Rectal smooth muscle tissue (tissue), 1 donor: ENCODE data around the gene DOCK8.
A peak's percentile ranks its signal among the peaks of the same experiment; 100 is the strongest.
"Not testable (repeated sequence)": the region's sequence is repeated elsewhere in the genome, so short reads cannot be mapped to it uniquely, and the experiment has no call there.

ENCODE experiments used
- H3K27ac ChIP-seq: one replicate; pipeline ENCODE4 v1.7.0; 2013; ENCODE audit warnings: low read depth, low read length, inconsistent platforms
- H3K27me3 ChIP-seq: one replicate; pipeline ENCODE4 v1.7.0; 2013; ENCODE audit warnings: low read length; ENCODE audit not compliant: control insufficient read depth, insufficient read depth
- H3K36me3 ChIP-seq: one replicate; pipeline ENCODE4 v1.7.0; 2013; ENCODE audit warnings: low read length; ENCODE audit not compliant: control insufficient read depth, insufficient read depth
- H3K4me1 ChIP-seq: one replicate; pipeline ENCODE4 v1.7.0; 2013; ENCODE audit warnings: low read length; ENCODE audit not compliant: control insufficient read depth, insufficient read depth
- H3K4me3 ChIP-seq: one replicate; pipeline ENCODE4 v1.7.0; 2013; ENCODE audit warnings: low read length
- H3K9ac ChIP-seq: one replicate; pipeline ENCODE4 v1.7.0; 2013; ENCODE audit warnings: low read length

Gene DOCK8

GRCh38 chr9:214648-215493 lies at the start of gene DOCK8:
TSS of gene DOCK8 (plus strand) at chr9:214865. CDS start at chr9:214977, 112 bp downstream.
- peak within 1 kb of the TSS; percentile 60 for H3K4me3 ChIP-seq
- H3K9ac ChIP-seq: no peak within 1 kb of the TSS
- H3K27me3 ChIP-seq: no peaks in the 10 kb centered on the region
- H3K36me3 ChIP-seq: no peaks in the 10 kb centered on the region
- H3K27ac ChIP-seq: peak within 1 kb of the TSS; percentile 18
- no peaks in the 10 kb centered on the region for H3K4me1 ChIP-seq

DNA sequence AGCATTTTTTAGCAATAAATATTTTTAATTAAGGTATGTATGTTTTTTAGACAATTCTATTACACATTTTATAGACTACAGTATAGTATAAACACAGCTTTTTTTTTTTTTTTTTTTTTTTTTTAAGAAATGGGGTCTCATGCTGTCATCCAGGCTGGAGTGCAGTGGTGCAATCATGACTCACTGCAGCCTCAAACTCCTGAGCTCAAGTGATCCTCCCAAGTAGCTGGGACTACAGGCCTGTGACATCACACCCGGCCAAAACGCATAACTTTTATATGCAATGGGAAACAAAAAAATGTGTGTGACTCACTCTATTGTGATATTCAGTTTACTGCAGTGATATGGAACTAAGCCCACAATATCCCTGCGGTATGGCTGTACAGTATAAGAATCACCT lies 44.9 kb upstream of the DOCK8 start:
- H3K4me3 ChIP-seq, H3K27me3 ChIP-seq, H3K9ac ChIP-seq, H3K4me1 ChIP-seq, H3K36me3 ChIP-seq, H3K27ac ChIP-seq: not testable (repeated sequence)

DNA sequence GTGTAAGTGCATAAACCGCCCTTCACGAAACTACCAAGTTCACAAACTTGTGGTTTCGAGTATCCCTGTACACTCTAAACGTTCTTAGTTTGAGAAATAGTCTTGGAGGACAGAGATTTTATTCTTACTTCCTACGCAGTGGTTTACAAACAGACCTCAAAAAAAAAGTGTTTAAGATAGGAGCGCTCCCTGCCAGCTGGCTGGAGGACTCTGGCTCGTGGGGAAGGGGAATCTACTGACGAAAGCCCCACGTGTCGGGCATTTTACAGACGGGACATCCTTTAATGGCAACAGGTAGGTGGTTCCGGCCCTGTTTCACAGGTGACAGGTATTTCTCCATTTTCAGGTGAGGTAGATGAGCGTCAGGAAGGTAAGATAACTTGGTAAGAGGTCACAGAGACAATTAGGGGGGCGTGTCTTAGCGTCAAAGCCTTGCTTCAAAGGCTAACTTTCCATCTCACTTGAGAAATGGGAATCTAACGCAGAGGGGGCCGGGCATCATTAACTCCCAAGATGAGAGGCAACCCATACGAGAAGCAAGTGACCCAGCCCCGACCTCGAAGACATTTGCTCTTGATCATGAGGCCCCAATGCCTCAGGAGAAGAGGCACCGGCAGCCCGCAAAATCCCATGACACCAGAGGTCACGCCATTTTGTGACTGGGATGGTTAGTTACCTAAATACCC lies 36.4 kb upstream of the DOCK8 start:
- peak overlapping the region; percentile 46 for H3K4me3 ChIP-seq
- H3K27ac ChIP-seq: peak overlapping the region; percentile 45
- not testable (repeated sequence) for H3K9ac ChIP-seq, H3K36me3 ChIP-seq, H3K27me3 ChIP-seq, H3K4me1 ChIP-seq

DNA sequence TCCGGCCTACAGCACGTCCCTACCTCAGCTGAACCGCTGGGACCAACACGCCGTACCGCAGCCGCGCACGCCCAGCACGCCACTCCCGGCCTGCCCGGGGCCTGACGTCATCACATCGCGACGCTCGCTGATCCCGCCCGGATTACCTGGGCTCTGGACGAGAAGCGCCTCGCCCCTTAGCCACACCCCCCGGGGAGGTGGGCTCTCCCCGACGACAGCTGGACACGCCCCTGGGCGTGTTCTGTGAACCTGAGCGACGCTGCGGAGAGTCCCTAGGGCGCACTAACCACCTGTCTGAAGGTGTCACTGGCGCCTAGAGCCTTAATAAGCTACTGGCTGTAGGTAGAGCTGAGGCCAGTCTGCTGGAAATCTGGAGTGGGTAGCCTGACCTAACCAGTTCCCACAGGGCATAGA lies 35.7 kb upstream of the DOCK8 start, which contains the start of gene ZNG1A:
TSS of gene ZNG1A (minus strand) at position 87 of the 414 bp plus-strand sequence. CDS start 87 bp downstream, outside the sequence.
- not testable (repeated sequence) for H3K4me1 ChIP-seq, H3K27me3 ChIP-seq, H3K9ac ChIP-seq, H3K36me3 ChIP-seq
- Histone ChIP-seq H3K27ac (peak within 1 kb of the TSS; percentile 73), H3K4me3 (peak within 1 kb of the TSS; percentile 63)

DNA sequence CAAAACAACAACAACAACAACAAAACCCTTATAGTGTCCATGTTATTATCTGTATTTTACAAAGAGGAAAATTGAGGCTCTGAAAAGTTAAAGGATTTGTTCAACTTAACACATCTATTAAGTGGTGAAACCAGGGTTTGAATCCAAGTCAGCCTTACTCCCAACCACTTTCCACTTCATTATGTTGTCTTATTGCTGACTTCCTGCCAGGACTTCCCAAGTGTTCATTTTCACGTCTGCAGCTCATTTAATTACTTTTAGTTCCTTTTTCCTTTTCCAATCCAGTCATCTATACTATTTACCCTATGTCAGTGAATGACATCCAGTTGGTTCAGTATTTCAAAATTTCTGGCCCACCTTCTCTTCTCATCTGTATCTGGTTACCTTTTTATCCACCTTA lies 15.1 kb upstream of the DOCK8 start:
- not testable (repeated sequence) for H3K4me3 ChIP-seq, H3K27ac ChIP-seq, H3K4me1 ChIP-seq, H3K9ac ChIP-seq, H3K36me3 ChIP-seq, H3K27me3 ChIP-seq

- Histone ChIP-seq H3K27ac (no peak overlapping the region), H3K4me3 (no peak overlapping the region), H3K27me3 (no peaks in the 10 kb centered on the region), H3K36me3 (no peaks in the 10 kb centered on the region), H3K9ac (no peak overlapping the region), H3K4me1 (no peaks in the 10 kb centered on the region)
Measured at GRCh38 chr9:206481-206880, 8.2 kb upstream of the DOCK8 start.

DNA sequence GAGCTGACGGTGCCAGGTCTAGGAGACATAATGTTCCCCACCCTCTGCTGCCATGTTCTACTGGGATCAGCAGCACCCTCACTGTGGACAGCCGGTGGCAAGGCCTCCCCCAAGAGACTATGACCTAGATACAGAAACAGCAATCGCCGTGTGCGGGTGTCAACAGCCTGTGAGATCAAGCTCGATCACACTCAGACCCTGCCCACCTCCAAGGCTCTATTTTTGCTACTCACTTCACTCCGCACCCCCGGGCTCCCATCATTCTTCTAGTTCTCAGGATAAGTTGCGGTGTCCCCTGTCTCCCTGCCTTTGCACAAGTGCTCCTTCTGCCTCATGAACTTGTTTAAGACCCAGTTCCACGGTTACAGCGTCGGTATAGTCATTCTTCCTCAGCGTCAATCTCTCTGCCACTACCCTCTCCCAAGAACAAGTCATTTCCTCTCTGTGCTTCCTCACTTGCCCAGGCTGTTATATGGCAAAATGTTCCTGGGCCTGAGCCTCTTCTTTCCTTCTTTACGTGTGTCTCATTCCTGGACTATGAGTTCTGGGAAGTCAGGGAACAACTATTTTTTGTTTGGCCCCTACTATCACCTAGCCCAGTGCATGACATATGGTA lies 5.4 kb upstream of the DOCK8 start:
- H3K27me3 ChIP-seq: no peaks in the 10 kb centered on the region
- no peak overlapping the region for H3K9ac ChIP-seq
- no peaks in the 10 kb centered on the region for H3K4me1 ChIP-seq
- H3K4me3 ChIP-seq: no peak overlapping the region
- H3K36me3 ChIP-seq: no peaks in the 10 kb centered on the region
- no peak overlapping the region for H3K27ac ChIP-seq

GRCh38 chr9:211036-211435 lies 3.6 kb upstream of the DOCK8 start:
- Histone ChIP-seq H3K4me3 (no peak overlapping the region), H3K27me3 (no peaks in the 10 kb centered on the region), H3K27ac (no peak overlapping the region), H3K4me1 (no peaks in the 10 kb centered on the region), H3K9ac (no peak overlapping the region), H3K36me3 (no peaks in the 10 kb centered on the region)

DNA sequence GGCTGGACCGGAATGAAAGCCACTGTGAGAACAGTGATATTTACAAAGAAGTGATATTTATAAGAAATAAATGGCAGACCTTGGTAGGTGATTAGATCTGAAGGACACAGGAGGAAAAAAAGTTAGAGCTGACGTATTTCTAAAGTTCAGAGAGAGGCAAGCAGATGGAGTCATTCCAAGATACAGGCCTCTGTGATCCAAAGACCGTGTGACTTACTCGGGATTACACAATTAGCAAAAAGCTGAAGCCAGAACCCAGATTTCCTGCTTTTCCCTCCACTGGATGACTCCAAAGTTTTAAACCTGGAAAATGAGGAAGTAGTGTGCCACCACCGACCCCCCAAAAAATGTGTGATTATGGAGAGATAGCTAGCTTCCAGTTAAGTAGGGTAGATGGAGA lies 3.1 kb upstream of the DOCK8 start:
- no peak overlapping the region for H3K27ac ChIP-seq
- no peaks in the 10 kb centered on the region for H3K27me3 ChIP-seq
- H3K4me1 ChIP-seq: no peaks in the 10 kb centered on the region
- H3K36me3 ChIP-seq: no peaks in the 10 kb centered on the region
- H3K4me3 ChIP-seq: no peak overlapping the region
- H3K9ac ChIP-seq: no peak overlapping the region

- Histone ChIP-seq H3K27ac (no peak overlapping the region), H3K9ac (no peak overlapping the region), H3K4me1 (no peaks in the 10 kb centered on the region), H3K36me3 (no peaks in the 10 kb centered on the region), H3K27me3 (no peaks in the 10 kb centered on the region), H3K4me3 (no peak overlapping the region)
Measured at GRCh38 chr9:212297-212696, 2.4 kb upstream of the DOCK8 start.

GRCh38 chr9:213901-214300 lies 764 bp upstream of the DOCK8 start:
- not testable (repeated sequence) for H3K9ac ChIP-seq, H3K27me3 ChIP-seq, H3K27ac ChIP-seq, H3K4me1 ChIP-seq, H3K36me3 ChIP-seq
- peak overlapping the region; percentile 60 for H3K4me3 ChIP-seq

DNA sequence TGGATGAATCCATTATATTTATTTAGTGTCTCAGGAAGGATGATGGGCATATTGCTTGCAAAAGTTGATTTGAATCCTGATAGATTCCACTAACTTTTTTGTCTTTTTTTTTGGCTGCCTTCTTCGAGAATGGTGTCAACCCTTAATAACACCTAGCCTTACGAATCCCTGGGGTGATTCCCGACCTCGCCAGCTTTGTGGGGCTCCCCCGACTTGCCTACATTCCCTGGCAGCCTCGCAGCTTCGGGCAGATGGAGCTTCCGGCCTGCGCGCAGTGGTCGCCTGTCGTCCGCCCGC lies 366 bp upstream of the DOCK8 start:
- Histone ChIP-seq H3K36me3 (no peaks in the 10 kb centered on the region), H3K27ac (no peak overlapping the region), H3K4me3 (peak overlapping the region; percentile 60), H3K9ac (no peak overlapping the region), H3K27me3 (no peaks in the 10 kb centered on the region), H3K4me1 (no peaks in the 10 kb centered on the region)
